ENCODE results near the gene DNAAF1. TPM values are rescaled to one million over a fixed set of nuclear protein-coding genes. Genes with fewer than 3 reads are reported as not detected.

The DNAAF1 gene
- total RNA-seq, 1 experiment from 2014 or later, result 0.07 TPM

- no peaks in the 10 kb centered on the region for H3K4me1 ChIP-seq
- ChIA-PET CTCF (interaction anchor here (0.7 kb wide), 1 partner anchor 21 kb away, joined by 3 read pairs; no protein-coding TSS in a partner anchor), POLR2A (no interaction called here)
- TF ChIP-seq CTCF (IDR thresholded peaks at IDR 0.05; ENCODE audit: insufficient read depth in 1 of 2, low read depth in 1 of 2, low read length in 1 of 2, severe bottlenecking in 1 of 2, unreplicated experiment in 1 of 2), result no peak
- Mint-ChIP-seq H3K4me3 (ENCODE audit: unreplicated experiment) (no peak overlapping the region), H3K27me3 (ENCODE audit: insufficient read depth, unreplicated experiment) (no peaks in the 10 kb centered on the region), H3K36me3 (ENCODE audit: insufficient read depth, unreplicated experiment) (peaks cover 27% of the 10 kb centered on the region), H3K27ac (ENCODE audit: unreplicated experiment) (peak overlapping the region; percentile 39), H3K9me3 (ENCODE audit: unreplicated experiment) (no peaks in the 10 kb centered on the region), H3K4me1 (ENCODE audit: low read depth, unreplicated experiment) (no peaks in the 10 kb centered on the region)
- H3K4me3 ChIP-seq (ENCODE audit: low read depth, low read length), result no peak overlapping the region
- no TSS peak for BruUV-seq (replicated peaks)
- H3K36me3 ChIP-seq (ENCODE audit: control insufficient read depth, insufficient read depth, low read length), result peaks cover 3% of the 10 kb centered on the region; the same call in 1 of the 2 replicates
- no peaks in the 10 kb centered on the region for H3K27me3 ChIP-seq (replicated peaks; ENCODE audit: control insufficient read depth, insufficient read depth, low read length)
- intact Hi-C loops (cut with micrococcal nuclease; ENCODE audit: unreplicated experiment), result no loop called here
- DNase-seq, result no peak
- H3K9me3 ChIP-seq, result no peaks in the 10 kb centered on the region
These were observed 39.8 kb upstream of the DNAAF1 start for GRCh38 chr16:84105301-84105815.

GRCh38 chr16:84105948-84106740 lies 39.0 kb upstream of the DNAAF1 start:
- no TSS peak for BruUV-seq (replicated peaks)
- Mint-ChIP-seq H3K27me3 (ENCODE audit: insufficient read depth, unreplicated experiment) (no peaks in the 10 kb centered on the region), H3K4me3 (ENCODE audit: unreplicated experiment) (no peak overlapping the region), H3K36me3 (ENCODE audit: insufficient read depth, unreplicated experiment) (peaks cover 24% of the 10 kb centered on the region), H3K27ac (ENCODE audit: unreplicated experiment) (no peak overlapping the region), H3K9me3 (ENCODE audit: unreplicated experiment) (no peaks in the 10 kb centered on the region), H3K4me1 (ENCODE audit: low read depth, unreplicated experiment) (no peaks in the 10 kb centered on the region)
- Histone ChIP-seq H3K4me1 (no peaks in the 10 kb centered on the region), H3K27me3 (replicated peaks; ENCODE audit: control insufficient read depth, insufficient read depth, low read length) (no peaks in the 10 kb centered on the region), H3K4me3 (ENCODE audit: low read depth, low read length) (no peak overlapping the region), H3K9me3 (no peaks in the 10 kb centered on the region), H3K36me3 (ENCODE audit: control insufficient read depth, insufficient read depth, low read length) (peaks cover 4% of the 10 kb centered on the region; the same call in 1 of the 2 replicates)
- no peak for DNase-seq
- TF ChIP-seq CTCF (IDR thresholded peaks at IDR 0.05; ENCODE audit: insufficient read depth in 1 of 2, low read depth in 1 of 2, low read length in 1 of 2, severe bottlenecking in 1 of 2, unreplicated experiment in 1 of 2), result no peak
- POLR2A ChIA-PET, result no interaction called here
- intact Hi-C loops (cut with micrococcal nuclease; ENCODE audit: unreplicated experiment), result no loop called here
- CTCF ChIA-PET, result interaction anchor here (1.8 kb wide), 1 partner anchor 10 kb away, joined by 6 read pairs; the partner anchor contains the start of gene MBTPS1

- no peaks in the 10 kb centered on the region for H3K4me1 Mint-ChIP-seq (ENCODE audit: low read depth, unreplicated experiment)
- Histone ChIP-seq H3K9me3 (no peaks in the 10 kb centered on the region), H3K4me1 (no peaks in the 10 kb centered on the region), H3K27me3 (replicated peaks; ENCODE audit: control insufficient read depth, insufficient read depth, low read length) (no peaks in the 10 kb centered on the region), H3K36me3 (ENCODE audit: control insufficient read depth, insufficient read depth, low read length) (peaks cover 4% of the 10 kb centered on the region; the same call in 1 of the 2 replicates), H3K4me3 (ENCODE audit: low read depth, low read length) (no peak overlapping the region)
- H3K27ac Mint-ChIP-seq (ENCODE audit: unreplicated experiment), result no peak overlapping the region
- no peak for DNase-seq
- no TSS peak for BruUV-seq (replicated peaks)
- intact Hi-C loops (cut with micrococcal nuclease; ENCODE audit: unreplicated experiment), result no loop called here
- peaks cover 19% of the 10 kb centered on the region for H3K36me3 Mint-ChIP-seq (ENCODE audit: insufficient read depth, unreplicated experiment)
- no peak overlapping the region for H3K4me3 Mint-ChIP-seq (ENCODE audit: unreplicated experiment)
- ChIA-PET CTCF (no interaction called here), POLR2A (no interaction called here)
- H3K9me3 Mint-ChIP-seq (ENCODE audit: unreplicated experiment), result no peaks in the 10 kb centered on the region
- TF ChIP-seq CTCF (IDR thresholded peaks at IDR 0.05; ENCODE audit: insufficient read depth in 1 of 2, low read depth in 1 of 2, low read length in 1 of 2, severe bottlenecking in 1 of 2, unreplicated experiment in 1 of 2), result no peak
- H3K27me3 Mint-ChIP-seq (ENCODE audit: insufficient read depth, unreplicated experiment), result no peaks in the 10 kb centered on the region
These were observed 37.2 kb upstream of the DNAAF1 start for GRCh38 chr16:84107921-84108320.

Measured in Caco-2 (cell line).